KOPT-K1 (cell line): ENCODE results near the gene MYLK2.

Source experiments
- H3K27ac ChIP-seq: fragments of 200-600 bp; sonication (generic); 2 replicates; pipeline ENCODE4 v1.5.1; 2016; ENCODE audit warnings: antibody characterized with exemption, mild to moderate bottlenecking, low read depth, low read length; ENCODE audit not compliant: poor library complexity, severe bottlenecking
- H3K36me3 ChIP-seq: fragments of 200-600 bp; sonication (generic); 2 replicates; pipeline ENCODE4 v1.5.1; 2017; ENCODE audit warnings: antibody characterized with exemption, mild to moderate bottlenecking, low read length, moderate library complexity; ENCODE audit not compliant: insufficient read depth
- H3K9me3 ChIP-seq: fragments of 200-600 bp; sonication (generic); 2 replicates; pipeline ENCODE4 v1.5.1; 2017; ENCODE audit warnings: antibody characterized with exemption, low read length, mild to moderate bottlenecking; ENCODE audit not compliant: insufficient read depth, poor library complexity, severe bottlenecking

MYLK2 gene

GRCh38 chr20:31864521-31865400 is 45.6 kb downstream of the MYLK2 start:
- Histone ChIP-seq H3K9me3 (no peaks in the 10 kb centered on the region), H3K36me3 (no peaks in the 10 kb centered on the region), H3K27ac (no peak overlapping the region)

- Histone ChIP-seq H3K9me3 (no peaks in the 10 kb centered on the region), H3K27ac (no peak overlapping the region), H3K36me3 (no peaks in the 10 kb centered on the region)
Observed at GRCh38 chr20:31866221-31866620, 47.1 kb downstream of the MYLK2 start.

- Histone ChIP-seq H3K9me3 (no peaks in the 10 kb centered on the region), H3K36me3 (no peaks in the 10 kb centered on the region), H3K27ac (no peak overlapping the region)
Observed at GRCh38 chr20:31868853-31869672, 49.9 kb downstream of the MYLK2 start.

- H3K27ac ChIP-seq, result no peak overlapping the region
- H3K36me3 ChIP-seq, result no peaks in the 10 kb centered on the region
- H3K9me3 ChIP-seq, result no peaks in the 10 kb centered on the region
Observed at GRCh38 chr20:31869673-31869941, 50.5 kb downstream of the MYLK2 start.

GRCh38 chr20:31869942-31870725 is 51.0 kb downstream of the MYLK2 start, which contains the start of the genes DUSP15 and TTLL9:
DUSP15 (minus strand) TSS chr20:31870527; CDS start chr20:31870337, 190 bp downstream.
TTLL9 (plus strand) TSS chr20:31870634; CDS start chr20:31871127, 493 bp downstream.
- Histone ChIP-seq H3K9me3 (no peaks in the 10 kb centered on the region), H3K36me3 (no peaks in the 10 kb centered on the region), H3K27ac (no peak within 1 kb of the TSS)

GRCh38 chr20:31870726-31871617 is 51.8 kb downstream of the MYLK2 start:
- Histone ChIP-seq H3K27ac (no peak overlapping the region), H3K36me3 (no peaks in the 10 kb centered on the region), H3K9me3 (no peaks in the 10 kb centered on the region)

- Histone ChIP-seq H3K9me3 (no peaks in the 10 kb centered on the region), H3K36me3 (no peaks in the 10 kb centered on the region), H3K27ac (no peak overlapping the region)
Observed at GRCh38 chr20:31871618-31871954, 52.4 kb downstream of the MYLK2 start.

GRCh38 chr20:31872406-31872805 is 53.2 kb downstream of the MYLK2 start:
- H3K27ac ChIP-seq, result no peak overlapping the region
- H3K36me3 ChIP-seq, result no peaks in the 10 kb centered on the region
- no peaks in the 10 kb centered on the region for H3K9me3 ChIP-seq

GRCh38 chr20:31875671-31876070 is 56.5 kb downstream of the MYLK2 start:
- Histone ChIP-seq H3K36me3 (no peaks in the 10 kb centered on the region), H3K27ac (no peak overlapping the region), H3K9me3 (peaks cover 6% of the 10 kb centered on the region)

- Histone ChIP-seq H3K27ac (no peak overlapping the region), H3K9me3 (peaks cover 6% of the 10 kb centered on the region), H3K36me3 (no peaks in the 10 kb centered on the region)
Observed at GRCh38 chr20:31877684-31878083, 58.5 kb downstream of the MYLK2 start.

- Histone ChIP-seq H3K27ac (no peak overlapping the region), H3K36me3 (no peaks in the 10 kb centered on the region), H3K9me3 (peaks cover 13% of the 10 kb centered on the region)
Observed at GRCh38 chr20:31879143-31879987, 60.2 kb downstream of the MYLK2 start.

- Histone ChIP-seq H3K27ac (no peak overlapping the region), H3K36me3 (no peaks in the 10 kb centered on the region), H3K9me3 (peaks cover 13% of the 10 kb centered on the region)
Observed at GRCh38 chr20:31881945-31882344, 62.8 kb downstream of the MYLK2 start.

- Histone ChIP-seq H3K27ac (no peak overlapping the region), H3K9me3 (peaks cover 7% of the 10 kb centered on the region), H3K36me3 (no peaks in the 10 kb centered on the region)
Observed at GRCh38 chr20:31883829-31884228, 64.7 kb downstream of the MYLK2 start.
